K562 (cell line): Measurements from ENCODE around the gene PAQR7. TPM values are rescaled to one million over a fixed set of nuclear protein-coding genes. Genes with fewer than 3 reads are reported as not detected.

Experiments
- BCOR ChIP-seq: fragments of 450-650 bp; IDR thresholded peaks from 2 replicates; pipeline ENCODE4 v1.6.1; 2016
- GABPA ChIP-seq: fragments of 200-800 bp; sonication (Bioruptor generic); conservative IDR thresholded peaks from 2 replicates; pipeline ENCODE4 v1.6.1; 2016; ENCODE audit warnings: low read depth, missing genetic modification characterization, missing compliant biosample characterization
- GABPB1 ChIP-seq: sonication (generic); formaldehyde crosslinking; IDR thresholded peaks from 2 replicates; pipeline ENCODE4 v1.8.0; 2022; ENCODE audit warnings: mild to moderate bottlenecking, missing genetic modification reagents
- GATAD2A ChIP-seq: fragments of 450-650 bp; IDR thresholded peaks from 2 replicates; pipeline ENCODE4 v1.6.1; 2017
- MYC ChIP-seq, 2 experiments: fragments of 250-450 bp in 1 of 2; sonication (Bioruptor Pico) in 1 of 2; IDR thresholded peaks; 2 replicates each; pipeline versions ENCODE4 v1.5.1 to v1.6.1; 2012 to 2021; ENCODE audit warnings: low read depth in 2 of 2, borderline replicate concordance in 1 of 2, improper control_type of control experiment in 1 of 2, low read length in 1 of 2, mild to moderate bottlenecking in 1 of 2, moderate library complexity in 1 of 2
- POLR3A ChIP-seq: IDR thresholded peaks from 2 replicates; pipeline ENCODE4 v1.6.1; 2011; ENCODE audit warnings: borderline replicate concordance, mild to moderate bottlenecking, moderate library complexity; ENCODE audit not compliant: insufficient read length, insufficient read depth; ENCODE audit errors: extremely low read depth
- SOX6 ChIP-seq: fragments of 450-650 bp; IDR thresholded peaks from 2 replicates; pipeline ENCODE4 v1.6.1; 2014; ENCODE audit warnings: mild to moderate bottlenecking
- SRF ChIP-seq, 2 experiments: fragments of 250-450, 450-650 bp in 1 of 2; sonication (Bioruptor Pico) in 1 of 2; sonication (generic) in 1 of 2; formaldehyde crosslinking; IDR thresholded peaks; 2 replicates each; pipeline versions ENCODE4 v1.5.0 to v1.5.1; 2020 to 2022; ENCODE audit warnings: mild to moderate bottlenecking in 1 of 2, missing genetic modification reagents in 1 of 2
- TAF7 ChIP-seq: fragments of 450-650 bp; IDR thresholded peaks from 2 replicates; pipeline ENCODE4 v1.6.1; 2016; ENCODE audit warnings: missing genetic modification characterization, missing compliant biosample characterization
- TOE1 ChIP-seq, 2 experiments: fragments of 450-650 bp in 1 of 2; sonication (generic) in 1 of 2; formaldehyde crosslinking in 1 of 2; IDR thresholded peaks; 2 replicates each; pipeline versions ENCODE4 v1.7.1 to v1.8.0; 2016 to 2022; ENCODE audit warnings: borderline replicate concordance in 2 of 2, mild to moderate bottlenecking in 2 of 2, antibody characterized with exemption in 1 of 2, inconsistent platforms in 1 of 2, low read depth in 1 of 2, missing genetic modification reagents in 1 of 2, moderate library complexity in 1 of 2
- ZBTB1 ChIP-seq: sonication (generic); formaldehyde crosslinking; IDR thresholded peaks from 2 replicates; pipeline ENCODE4 v1.8.1; 2023; ENCODE audit warnings: missing genetic modification reagents, low read depth, mild to moderate bottlenecking, borderline replicate concordance
- ZNF197 ChIP-seq: fragments of 200-800 bp; sonication (Bioruptor generic); IDR thresholded peaks from 2 replicates; pipeline ENCODE4 v1.6.1; 2016; ENCODE audit warnings: low read depth, missing genetic modification characterization, missing compliant biosample characterization
- ZNF398 ChIP-seq: fragments of 250-450 bp; sonication (Bioruptor Pico); IDR thresholded peaks from 2 replicates; pipeline ENCODE4 v1.8.0; 2021; ENCODE audit warnings: moderate library complexity, mild to moderate bottlenecking, inconsistent platforms
- ZNF561 ChIP-seq: fragments of 450-650 bp; formaldehyde crosslinking; conservative IDR thresholded peaks from 2 replicates; pipeline ENCODE4 v1.4.0; 2020; ENCODE audit warnings: mild to moderate bottlenecking, moderate library complexity
- ZNF639 ChIP-seq, 2 experiments: fragments of 200-800 bp in 1 of 2; sonication (Bioruptor generic) in 1 of 2; sonication (generic) in 1 of 2; formaldehyde crosslinking in 1 of 2; IDR thresholded peaks in 1 of 2; conservative IDR thresholded peaks in 1 of 2; 2 replicates each; pipeline versions ENCODE4 v1.5.0 to v1.6.1; 2016 to 2020; ENCODE audit warnings: missing compliant biosample characterization in 1 of 2, missing genetic modification characterization in 1 of 2, missing genetic modification reagents in 1 of 2
- ZNF75A ChIP-seq: fragments of 450-650 bp; formaldehyde crosslinking; IDR thresholded peaks from 2 replicates; pipeline ENCODE4 v1.4.0; 2020; ENCODE audit warnings: mild to moderate bottlenecking
- ZNF76 ChIP-seq: fragments of 250-450 bp; sonication (Bioruptor Pico); IDR thresholded peaks from 2 replicates; pipeline ENCODE4 v1.4.0; 2020; ENCODE audit warnings: mild to moderate bottlenecking, moderate library complexity, borderline replicate concordance
- polyA plus RNA-seq, 8 experiments: library from polyadenylated mRNA; depleted of rRNA in 4 of 8; stranded (reverse) in 5 of 8; unstranded in 3 of 8; fragments of >200 nt; fragmentation: Nextera tagmentation in 2 of 8; fragmentation: Illumina TruSeq in 1 of 8; extraction: Ambion mirVana in 2 of 8; extraction: Trizol in 1 of 8; gene quantifications; 2 replicates each; pipeline versions ENCODE4 v1.2.1 to v1.2.3, GENCODE V29; 2011 to 2014; ENCODE audit warnings: inconsistent platforms in 1 of 8, missing spikeins in 1 of 8
- total RNA-seq, 7 experiments: library from RNA; depleted of rRNA in 6 of 7; stranded (reverse); fragments of >200 nt in 6 of 7; fragmentation: Illumina TruSeq in 2 of 7; extraction: Trizol in 2 of 7; gene quantifications; 2 replicates each; pipeline versions ENCODE4 v1.2.1 to v1.2.3, GENCODE V29; 2011 to 2021; ENCODE audit warnings: low replicate concordance in 1 of 7
- TF ChIP-seq, protein P1 (sequence below): IDR thresholded peaks from 2 replicates; pipeline ENCODE4 v1.6.1; 2016; ENCODE audit warnings: missing genetic modification characterization, missing compliant biosample characterization
- TF ChIP-seq, protein P2 (sequence below): fragments of 450-650 bp; IDR thresholded peaks from 2 replicates; pipeline ENCODE4 v1.6.1; 2016

PAQR7 gene
- total and polyA plus RNA-seq, 9 of the 15 experiments (the other 6 are each of a cell fraction or from before 2014, with no cell fraction given) = 1.1 to 5.2 (median 2.6) TPM

DNA sequence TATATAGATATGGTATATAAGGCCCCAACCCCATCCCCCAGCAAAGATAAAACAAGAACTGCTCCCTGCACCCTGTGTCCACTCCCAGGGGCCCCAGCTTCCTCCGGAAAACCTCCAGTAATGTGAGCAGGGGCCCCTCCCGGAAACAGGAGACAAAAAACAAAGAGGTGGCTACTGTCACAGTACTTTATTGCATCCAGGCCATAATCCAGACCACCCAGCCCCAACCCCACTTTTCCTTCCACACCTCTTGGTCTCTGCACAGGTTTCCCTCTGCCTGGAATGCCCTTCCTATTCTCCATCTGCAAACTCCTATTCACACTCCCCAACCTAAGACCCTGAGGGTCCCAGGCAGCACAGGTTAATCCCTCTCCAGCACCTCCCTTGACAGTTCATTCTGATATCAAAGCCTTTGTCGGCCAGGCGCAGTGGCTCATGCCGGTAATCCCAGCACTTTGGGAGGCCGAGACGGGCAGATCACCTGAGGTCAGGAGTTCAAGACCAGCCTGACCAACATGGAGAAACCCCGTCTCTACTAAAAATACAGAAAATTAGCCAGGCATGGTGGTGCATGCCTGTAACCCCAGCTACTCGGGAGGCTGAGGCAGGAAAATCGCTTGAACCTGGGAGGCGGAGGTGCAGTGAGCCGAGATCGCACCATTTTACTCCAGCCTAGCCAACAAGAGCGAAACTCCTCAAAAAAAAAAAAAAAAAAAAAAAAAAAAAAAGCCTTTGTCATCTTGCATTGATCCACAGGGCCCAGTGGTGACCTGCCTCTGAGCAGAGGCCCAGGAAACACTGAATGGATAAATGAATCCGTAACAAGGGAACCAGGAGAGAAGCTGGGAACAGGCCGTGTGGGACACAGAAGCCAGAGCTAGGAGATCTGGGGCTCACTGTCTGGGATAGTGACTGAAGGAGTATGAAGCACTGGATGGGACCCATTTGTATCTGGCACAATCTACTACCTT is 13.9 kb downstream of the PAQR7 start (continued):
- no peak for TF ChIP-seq ZNF398 (CRISPR knock-in tag)
- TF ChIP-seq SRF (CRISPR knock-in tag; IDR thresholded peaks at IDR 0.05) = no peak
- TF ChIP-seq ZNF639 (CRISPR knock-in tag; conservative IDR thresholded peaks at IDR 0.05 in 1 of 2, IDR thresholded peaks at IDR 0.05 in 1 of 2) = peak in 1 of 2 experiments; percentile 75; a peak in 2 of 4 replicates
- peak; percentile 93; the same call in 1 of the 2 replicates for TF ChIP-seq GATAD2A
- no peak for TF ChIP-seq ZBTB1
- TF ChIP-seq, protein P1, sequence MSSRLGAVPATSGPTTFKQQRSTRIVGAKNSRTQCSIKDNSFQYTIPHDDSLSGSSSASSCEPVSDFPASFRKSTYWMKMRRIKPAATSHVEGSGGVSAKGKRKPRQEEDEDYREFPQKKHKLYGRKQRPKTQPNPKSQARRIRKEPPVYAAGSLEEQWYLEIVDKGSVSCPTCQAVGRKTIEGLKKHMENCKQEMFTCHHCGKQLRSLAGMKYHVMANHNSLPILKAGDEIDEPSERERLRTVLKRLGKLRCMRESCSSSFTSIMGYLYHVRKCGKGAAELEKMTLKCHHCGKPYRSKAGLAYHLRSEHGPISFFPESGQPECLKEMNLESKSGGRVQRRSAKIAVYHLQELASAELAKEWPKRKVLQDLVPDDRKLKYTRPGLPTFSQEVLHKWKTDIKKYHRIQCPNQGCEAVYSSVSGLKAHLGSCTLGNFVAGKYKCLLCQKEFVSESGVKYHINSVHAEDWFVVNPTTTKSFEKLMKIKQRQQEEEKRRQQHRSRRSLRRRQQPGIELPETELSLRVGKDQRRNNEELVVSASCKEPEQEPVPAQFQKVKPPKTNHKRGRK (tag) = no peak
- TF ChIP-seq SOX6 = peak; percentile 79
- no peak for TF ChIP-seq POLR3A
- peak; percentile 74; the same call in 1 of the 2 replicates for TF ChIP-seq BCOR
- TF ChIP-seq TAF7 = 0 out of 2 replicates have a peak, but pooled peaks have one; percentile 10
- TF ChIP-seq ZNF561 = no peak
- no peak for TF ChIP-seq GABPB1 (CRISPR knock-in tag)
- 0 out of 2 replicates have a peak, but pooled peaks have one; percentile 55 for TF ChIP-seq TOE1 (IDR thresholded peaks at IDR 0.05; ENCODE audit: borderline replicate concordance)
- TF ChIP-seq TOE1 (CRISPR knock-in tag; IDR thresholded peaks at IDR 0.05; ENCODE audit: borderline replicate concordance, low read depth) = no peak
- TF ChIP-seq, protein P2, sequence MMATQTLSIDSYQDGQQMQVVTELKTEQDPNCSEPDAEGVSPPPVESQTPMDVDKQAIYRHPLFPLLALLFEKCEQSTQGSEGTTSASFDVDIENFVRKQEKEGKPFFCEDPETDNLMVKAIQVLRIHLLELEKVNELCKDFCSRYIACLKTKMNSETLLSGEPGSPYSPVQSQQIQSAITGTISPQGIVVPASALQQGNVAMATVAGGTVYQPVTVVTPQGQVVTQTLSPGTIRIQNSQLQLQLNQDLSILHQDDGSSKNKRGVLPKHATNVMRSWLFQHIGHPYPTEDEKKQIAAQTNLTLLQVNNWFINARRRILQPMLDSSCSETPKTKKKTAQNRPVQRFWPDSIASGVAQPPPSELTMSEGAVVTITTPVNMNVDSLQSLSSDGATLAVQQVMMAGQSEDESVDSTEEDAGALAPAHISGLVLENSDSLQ = peak; percentile 74; the same call in 1 of the 2 replicates
- no peak for TF ChIP-seq ZNF75A (CRISPR knock-in tag)
- TF ChIP-seq MYC (IDR thresholded peaks at IDR 0.05; ENCODE audit: low read depth, low read length) = no peak
- no peak for TF ChIP-seq MYC (CRISPR knock-in tag; IDR thresholded peaks at IDR 0.05; ENCODE audit: borderline replicate concordance, low read depth)
- TF ChIP-seq GABPA (tag) = peak; percentile 78
- TF ChIP-seq ZNF76 (CRISPR knock-in tag) = no peak
- no peak for TF ChIP-seq ZNF197
